ENCODE results near the gene EPHA1.
"Not testable (repeated sequence)": the region's sequence is repeated elsewhere in the genome, so short reads cannot be mapped to it uniquely, and the experiment has no call there.

Gene EPHA1

GRCh38 chr7:143444063-143444782 lies 35.6 kb upstream of the EPHA1 start:
- no peak overlapping the region for H2AFZ ChIP-seq (ENCODE audit: low read depth, low read length)
- H3K36me3 ChIP-seq (ENCODE audit: insufficient read depth, low read length): no peaks in the 10 kb centered on the region
- H3K4me3 ChIP-seq (ENCODE audit: low read length): no peak overlapping the region
- no peaks in the 10 kb centered on the region for H3K9me3 ChIP-seq (ENCODE audit: low read length)
- H3K4me1 ChIP-seq (ENCODE audit: insufficient read depth, low read length): peaks cover 10% of the 10 kb centered on the region
- peaks cover 2% of the 10 kb centered on the region for H3K27me3 ChIP-seq (ENCODE audit: insufficient read depth, low read length)

- Histone ChIP-seq H3K4me1 (ENCODE audit: insufficient read depth, low read length) (peaks cover 10% of the 10 kb centered on the region), H3K9me3 (ENCODE audit: low read length) (no peaks in the 10 kb centered on the region), H3K36me3 (ENCODE audit: insufficient read depth, low read length) (no peaks in the 10 kb centered on the region), H2AFZ (ENCODE audit: low read depth, low read length) (no peak within 1 kb of the TSS), H3K4me3 (ENCODE audit: low read length) (no peak within 1 kb of the TSS), H3K27me3 (ENCODE audit: insufficient read depth, low read length) (peaks cover 2% of the 10 kb centered on the region)
Observed at GRCh38 chr7:143443153-143443552, 34.5 kb upstream of the EPHA1 start, which contains the start of gene TAS2R60. TAS2R60 (plus strand) TSS chr7:143443453; CDS start chr7:143443453, 0 bp downstream.

- H3K36me3 ChIP-seq (ENCODE audit: insufficient read depth, low read length): no peaks in the 10 kb centered on the region
- H3K4me1 ChIP-seq (ENCODE audit: insufficient read depth, low read length): no peaks in the 10 kb centered on the region
- no peak overlapping the region for H2AFZ ChIP-seq (ENCODE audit: low read depth, low read length)
- peaks cover 2% of the 10 kb centered on the region for H3K27me3 ChIP-seq (ENCODE audit: insufficient read depth, low read length)
- no peak overlapping the region for H3K4me3 ChIP-seq (ENCODE audit: low read length)
- H3K9me3 ChIP-seq (ENCODE audit: low read length): no peaks in the 10 kb centered on the region
Observed at GRCh38 chr7:143439866-143440265, 31.2 kb upstream of the EPHA1 start.

- Histone ChIP-seq H3K36me3 (ENCODE audit: insufficient read depth, low read length) (no peaks in the 10 kb centered on the region), H3K27me3 (ENCODE audit: insufficient read depth, low read length) (peaks cover 2% of the 10 kb centered on the region), H2AFZ (ENCODE audit: low read depth, low read length) (no peak overlapping the region), H3K4me3 (ENCODE audit: low read length) (no peak overlapping the region), H3K4me1 (ENCODE audit: insufficient read depth, low read length) (no peaks in the 10 kb centered on the region), H3K9me3 (ENCODE audit: low read length) (no peaks in the 10 kb centered on the region)
Observed at GRCh38 chr7:143437578-143437977, 28.9 kb upstream of the EPHA1 start.

GRCh38 chr7:143436325-143436946 lies 27.8 kb upstream of the EPHA1 start:
- Histone ChIP-seq H3K9me3 (ENCODE audit: low read length) (no peaks in the 10 kb centered on the region), H3K4me1 (ENCODE audit: insufficient read depth, low read length) (no peaks in the 10 kb centered on the region), H3K36me3 (ENCODE audit: insufficient read depth, low read length) (no peaks in the 10 kb centered on the region), H3K4me3 (ENCODE audit: low read length) (no peak overlapping the region), H3K27me3 (ENCODE audit: insufficient read depth, low read length) (peaks cover 1% of the 10 kb centered on the region), H2AFZ (ENCODE audit: low read depth, low read length) (no peak overlapping the region)

GRCh38 chr7:143435266-143435665 lies 26.6 kb upstream of the EPHA1 start:
- Histone ChIP-seq H3K27me3 (ENCODE audit: insufficient read depth, low read length) (no peaks in the 10 kb centered on the region), H3K4me3 (ENCODE audit: low read length) (no peak overlapping the region), H3K36me3 (ENCODE audit: insufficient read depth, low read length) (no peaks in the 10 kb centered on the region), H2AFZ (ENCODE audit: low read depth, low read length) (no peak overlapping the region), H3K4me1 (ENCODE audit: insufficient read depth, low read length) (no peaks in the 10 kb centered on the region), H3K9me3 (ENCODE audit: low read length) (no peaks in the 10 kb centered on the region)

GRCh38 chr7:143434660-143435059 lies 26.0 kb upstream of the EPHA1 start:
- H3K4me3 ChIP-seq (ENCODE audit: low read length): no peak overlapping the region
- H3K4me1 ChIP-seq (ENCODE audit: insufficient read depth, low read length): no peaks in the 10 kb centered on the region
- no peaks in the 10 kb centered on the region for H3K27me3 ChIP-seq (ENCODE audit: insufficient read depth, low read length)
- no peaks in the 10 kb centered on the region for H3K36me3 ChIP-seq (ENCODE audit: insufficient read depth, low read length)
- no peak overlapping the region for H2AFZ ChIP-seq (ENCODE audit: low read depth, low read length)
- H3K9me3 ChIP-seq (ENCODE audit: low read length): no peaks in the 10 kb centered on the region

GRCh38 chr7:143433759-143434158 lies 25.1 kb upstream of the EPHA1 start:
- H3K4me1 ChIP-seq (ENCODE audit: insufficient read depth, low read length): no peaks in the 10 kb centered on the region
- no peaks in the 10 kb centered on the region for H3K9me3 ChIP-seq (ENCODE audit: low read length)
- H3K36me3 ChIP-seq (ENCODE audit: insufficient read depth, low read length): no peaks in the 10 kb centered on the region
- no peak overlapping the region for H3K4me3 ChIP-seq (ENCODE audit: low read length)
- H3K27me3 ChIP-seq (ENCODE audit: insufficient read depth, low read length): no peaks in the 10 kb centered on the region
- no peak overlapping the region for H2AFZ ChIP-seq (ENCODE audit: low read depth, low read length)

- Histone ChIP-seq H3K4me3 (ENCODE audit: low read length) (no peak overlapping the region), H3K36me3 (ENCODE audit: insufficient read depth, low read length) (no peaks in the 10 kb centered on the region), H3K4me1 (ENCODE audit: insufficient read depth, low read length) (no peaks in the 10 kb centered on the region), H3K27me3 (ENCODE audit: insufficient read depth, low read length) (no peaks in the 10 kb centered on the region), H3K9me3 (ENCODE audit: low read length) (no peaks in the 10 kb centered on the region), H2AFZ (ENCODE audit: low read depth, low read length) (no peak overlapping the region)
Observed at GRCh38 chr7:143431109-143431508, 22.5 kb upstream of the EPHA1 start.

- no peaks in the 10 kb centered on the region for H3K36me3 ChIP-seq (ENCODE audit: insufficient read depth, low read length)
- no peaks in the 10 kb centered on the region for H3K9me3 ChIP-seq (ENCODE audit: low read length)
- no peak overlapping the region for H3K4me3 ChIP-seq (ENCODE audit: low read length)
- H2AFZ ChIP-seq (ENCODE audit: low read depth, low read length): no peak overlapping the region
- H3K4me1 ChIP-seq (ENCODE audit: insufficient read depth, low read length): no peaks in the 10 kb centered on the region
- no peaks in the 10 kb centered on the region for H3K27me3 ChIP-seq (ENCODE audit: insufficient read depth, low read length)
Observed at GRCh38 chr7:143429770-143430698, 21.4 kb upstream of the EPHA1 start.

- no peak overlapping the region for H2AFZ ChIP-seq (ENCODE audit: low read depth, low read length)
- no peaks in the 10 kb centered on the region for H3K4me1 ChIP-seq (ENCODE audit: insufficient read depth, low read length)
- H3K4me3 ChIP-seq (ENCODE audit: low read length): no peak overlapping the region
- no peaks in the 10 kb centered on the region for H3K9me3 ChIP-seq (ENCODE audit: low read length)
- H3K36me3 ChIP-seq (ENCODE audit: insufficient read depth, low read length): no peaks in the 10 kb centered on the region
- H3K27me3 ChIP-seq (ENCODE audit: insufficient read depth, low read length): no peaks in the 10 kb centered on the region
Observed at GRCh38 chr7:143426479-143427142, 18.0 kb upstream of the EPHA1 start.

GRCh38 chr7:143424476-143424875 lies 15.8 kb upstream of the EPHA1 start:
- H3K36me3 ChIP-seq (ENCODE audit: insufficient read depth, low read length); H3K27me3 ChIP-seq (ENCODE audit: insufficient read depth, low read length); H3K4me1 ChIP-seq (ENCODE audit: insufficient read depth, low read length); H3K9me3 ChIP-seq (ENCODE audit: low read length); H2AFZ ChIP-seq (ENCODE audit: low read depth, low read length); H3K4me3 ChIP-seq (ENCODE audit: low read length): not testable (repeated sequence)

Data from neuron (in vitro differentiated cells).